Mucosa of gallbladder (tissue), 1 donor: Measurements from ENCODE around the gene NHP2. TPM values are rescaled to one million over a fixed set of nuclear protein-coding genes. Genes with fewer than 3 reads are reported as not detected.

ENCODE experiments used
- DNase-seq: peaks from one replicate; pipeline ENCODE4 v3.0.0-alpha.2; 2020; ENCODE audit warnings: low spot score
- total RNA-seq: library from RNA; stranded (reverse); gene quantifications from one replicate; pipeline ENCODE4 v1.2.1, GENCODE V29; 2021
- donor health status: DM: no; HTN: no; CAD: no.

NHP2 gene
- total RNA-seq, 1 donor from 2014 or later: 69.4 TPM

DNA sequence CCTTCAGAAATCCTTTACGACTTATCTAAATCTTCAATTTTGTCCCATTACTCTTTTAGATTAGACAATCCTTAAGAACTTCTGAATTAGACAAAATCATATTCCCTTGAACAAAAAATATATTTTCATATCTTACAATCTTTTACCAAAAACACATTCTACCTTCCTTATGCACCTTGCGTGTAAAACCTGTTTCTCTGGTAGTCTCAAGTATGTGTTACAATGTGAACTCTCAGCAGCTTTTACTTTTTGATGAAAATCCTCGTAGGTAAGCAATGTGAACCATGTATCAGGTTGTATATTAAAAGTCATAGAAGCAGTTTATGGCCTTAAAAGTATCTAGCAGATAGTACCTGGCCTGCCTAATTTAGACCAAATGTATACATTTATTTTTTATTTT, 20.8 kb upstream of the NHP2 start:
- DNase-seq: no peak

DNA sequence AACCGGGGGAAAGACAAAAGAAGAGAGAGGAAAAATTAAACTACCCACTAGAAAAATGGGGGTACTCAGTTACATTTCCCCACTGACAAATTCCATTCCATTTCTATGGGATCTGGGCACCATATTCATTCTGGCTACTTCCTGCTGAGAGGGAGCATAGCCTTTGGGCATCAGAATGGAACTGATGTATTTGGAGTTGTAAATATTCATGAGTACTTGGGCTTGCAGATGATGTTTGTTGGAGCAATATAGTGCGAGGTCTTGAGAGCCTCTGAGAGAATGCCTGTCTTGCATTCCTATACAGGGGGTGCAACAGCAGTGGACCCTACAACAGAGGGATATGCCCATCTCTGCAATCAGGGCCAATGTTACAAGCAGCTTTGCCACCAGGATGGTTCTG, 16.8 kb upstream of the NHP2 start:
- DNase-seq: no peak

DNA sequence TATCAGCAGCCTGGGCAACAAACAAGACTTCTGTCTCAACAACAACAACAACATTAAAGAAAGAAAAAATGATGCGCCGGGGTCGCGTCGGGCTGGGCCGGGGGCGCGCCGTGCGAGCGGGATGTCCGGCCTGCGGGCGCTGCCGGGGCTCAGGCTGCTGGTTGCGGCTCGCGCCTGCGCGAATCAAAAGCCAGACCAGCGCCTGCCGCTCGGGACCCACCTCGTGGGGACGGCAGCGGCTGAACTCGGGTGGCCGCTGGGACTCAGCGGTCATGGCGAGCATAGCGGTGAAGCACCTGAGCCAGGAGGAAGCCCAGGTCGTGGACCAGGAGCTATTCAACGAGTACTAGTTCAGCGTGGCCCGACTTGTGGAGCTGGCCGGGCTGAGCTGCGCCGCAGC, 11.9 kb upstream of the NHP2 start:
- DNase-seq: no peak

DNA sequence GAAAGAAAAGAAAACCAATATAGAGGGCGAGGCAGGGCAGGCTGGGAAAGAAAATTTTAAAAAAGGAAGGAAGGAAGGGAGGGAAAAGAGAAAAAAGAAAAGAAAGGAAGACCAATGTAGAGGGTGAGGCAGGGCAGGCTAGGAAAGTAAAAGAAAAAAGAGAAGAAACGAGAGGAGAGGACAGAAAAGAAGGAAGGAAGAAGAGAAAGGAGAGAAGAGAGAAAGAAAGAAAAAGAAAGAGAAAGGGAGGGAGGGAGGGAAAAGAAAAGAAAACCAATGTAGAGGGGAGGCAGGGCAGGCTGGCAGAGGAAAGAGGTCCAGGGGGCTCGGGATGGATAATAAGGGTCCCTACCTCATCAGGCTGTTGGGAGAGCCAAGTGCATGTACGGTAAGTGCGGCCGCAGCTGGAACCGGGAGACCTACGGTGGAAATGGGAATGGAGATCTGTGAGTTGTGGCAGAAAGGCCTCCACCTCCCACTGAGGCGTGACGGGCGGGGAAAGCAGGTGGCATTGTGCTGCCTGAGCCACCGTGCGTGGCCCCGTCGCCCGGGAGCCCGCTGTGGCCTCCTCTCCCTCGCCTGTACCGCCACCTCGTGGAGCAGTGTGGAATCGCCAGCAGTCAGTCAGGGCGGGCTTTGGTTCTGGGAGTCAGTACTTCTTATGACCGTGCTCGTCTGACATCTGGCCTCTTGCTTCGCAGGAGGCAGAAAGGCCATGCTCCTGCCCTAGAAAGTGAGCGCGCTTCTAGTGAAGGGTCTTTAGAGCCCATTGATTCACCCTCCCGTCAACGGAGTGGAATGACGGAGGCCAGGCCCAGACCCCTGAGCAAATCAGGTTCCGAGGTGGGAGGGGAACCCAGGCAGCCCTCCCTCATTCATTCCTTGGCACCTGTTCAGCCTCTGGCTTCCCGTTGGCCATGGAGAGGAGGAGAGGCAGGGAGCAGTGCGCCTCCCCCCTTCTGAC, 10.4 kb upstream of the NHP2 start:
- peak; percentile 77 for DNase-seq

DNA sequence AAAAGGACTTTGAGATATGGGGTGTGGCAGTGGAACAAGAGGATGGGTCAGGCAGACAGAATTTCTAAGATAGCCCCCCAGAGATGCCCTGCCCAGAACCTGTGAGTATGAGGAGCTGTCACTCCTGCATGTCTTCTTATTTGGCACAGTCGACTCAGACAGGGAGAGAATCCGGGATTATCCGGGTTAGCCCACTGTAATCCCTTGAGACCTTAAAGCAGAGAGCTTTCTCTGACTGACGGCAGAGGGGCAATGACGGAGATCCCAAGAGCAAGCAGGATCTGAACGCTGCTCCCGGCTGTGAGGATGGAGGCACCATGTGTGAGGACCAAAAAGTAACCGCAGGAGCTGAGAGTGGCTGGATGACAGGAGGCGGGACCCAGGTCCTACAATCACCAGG, 8.8 kb upstream of the NHP2 start:
- DNase-seq: no peak

DNA sequence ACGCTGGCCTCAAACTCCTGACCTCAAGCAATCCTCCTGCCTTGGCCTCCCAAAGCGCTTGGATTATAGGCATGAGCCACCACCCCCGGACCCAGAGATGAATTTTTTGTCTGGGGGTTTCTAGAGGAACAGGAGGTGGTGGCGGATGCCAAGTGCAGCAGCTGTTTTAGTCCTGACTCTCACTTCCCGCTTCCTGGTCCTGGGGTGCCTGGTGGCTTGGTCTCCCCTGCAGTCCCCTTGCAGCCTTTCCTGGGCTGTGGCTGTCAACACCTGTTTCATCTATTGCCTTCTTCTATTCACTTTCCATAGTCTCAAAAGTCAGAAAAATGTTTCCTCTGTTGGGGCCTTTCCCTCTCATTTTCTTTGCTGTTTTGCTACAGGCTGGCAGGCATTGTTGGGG, 6.5 kb upstream of the NHP2 start:
- no peak for DNase-seq

DNA sequence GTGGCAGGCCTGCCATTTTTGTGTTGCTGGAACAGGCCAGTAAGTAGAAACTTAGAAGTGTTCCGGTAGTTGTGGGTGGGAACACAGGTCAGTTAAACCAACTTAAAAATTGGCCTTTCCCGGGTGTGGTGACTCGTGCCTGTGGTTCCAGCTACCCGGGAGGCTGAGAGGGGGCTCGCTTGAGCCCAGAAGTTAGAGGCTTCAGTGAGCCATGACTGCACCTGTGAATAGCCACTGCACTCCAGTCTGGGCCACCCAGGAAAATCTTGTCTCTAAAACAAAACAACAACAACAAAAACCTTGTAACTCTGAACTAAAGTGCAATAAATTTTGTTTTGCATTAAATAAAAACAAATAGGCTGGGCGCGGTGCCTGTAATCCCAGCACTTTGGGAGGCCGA, 1.4 kb upstream of the NHP2 start:
- DNase-seq: no peak

DNA sequence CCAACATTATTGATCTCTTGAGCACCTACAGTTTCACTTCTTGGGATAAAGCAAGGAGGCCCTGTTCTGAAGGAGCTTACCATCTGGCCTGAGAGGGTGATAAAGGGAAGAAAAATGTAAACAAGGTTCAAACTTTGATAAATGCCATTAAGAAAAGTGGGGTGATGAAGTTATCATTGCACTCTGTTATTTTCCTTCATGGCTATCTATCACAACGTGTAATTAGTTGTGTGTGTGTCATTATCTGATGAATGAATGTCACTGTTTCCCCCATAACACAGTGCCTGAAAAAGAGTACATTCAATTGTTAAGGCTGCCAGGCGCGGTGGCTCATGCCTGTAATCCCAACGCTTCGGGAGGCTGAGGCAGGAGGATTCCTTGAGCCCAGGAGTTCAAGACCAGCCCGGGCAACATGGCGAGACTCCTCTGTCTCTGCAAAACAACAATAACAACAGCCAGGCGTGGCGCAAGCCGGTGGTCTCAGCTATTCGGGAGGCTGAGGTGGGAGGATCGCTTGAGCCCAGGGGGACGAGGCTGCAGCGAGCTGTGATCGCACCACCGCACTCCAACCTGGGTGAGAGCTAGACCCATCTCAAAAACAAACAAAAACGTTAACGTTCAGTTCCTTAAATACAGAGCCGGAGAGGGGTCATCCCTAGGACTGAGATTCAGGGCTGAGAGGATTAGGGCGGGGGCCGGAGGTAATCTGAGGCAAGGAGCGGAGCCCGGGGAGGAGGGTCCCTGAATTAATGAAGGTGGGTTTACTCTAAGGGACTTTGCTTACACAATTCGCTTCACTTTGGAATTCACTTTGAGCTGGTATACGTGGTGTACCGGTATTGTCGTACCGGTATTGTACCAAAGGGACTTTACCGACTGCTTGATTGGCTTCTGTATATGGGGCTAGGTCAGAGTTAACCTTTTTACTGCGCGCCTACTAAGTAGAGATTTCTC, 917 bp downstream of the NHP2 start:
- DNase-seq: no peak

DNA sequence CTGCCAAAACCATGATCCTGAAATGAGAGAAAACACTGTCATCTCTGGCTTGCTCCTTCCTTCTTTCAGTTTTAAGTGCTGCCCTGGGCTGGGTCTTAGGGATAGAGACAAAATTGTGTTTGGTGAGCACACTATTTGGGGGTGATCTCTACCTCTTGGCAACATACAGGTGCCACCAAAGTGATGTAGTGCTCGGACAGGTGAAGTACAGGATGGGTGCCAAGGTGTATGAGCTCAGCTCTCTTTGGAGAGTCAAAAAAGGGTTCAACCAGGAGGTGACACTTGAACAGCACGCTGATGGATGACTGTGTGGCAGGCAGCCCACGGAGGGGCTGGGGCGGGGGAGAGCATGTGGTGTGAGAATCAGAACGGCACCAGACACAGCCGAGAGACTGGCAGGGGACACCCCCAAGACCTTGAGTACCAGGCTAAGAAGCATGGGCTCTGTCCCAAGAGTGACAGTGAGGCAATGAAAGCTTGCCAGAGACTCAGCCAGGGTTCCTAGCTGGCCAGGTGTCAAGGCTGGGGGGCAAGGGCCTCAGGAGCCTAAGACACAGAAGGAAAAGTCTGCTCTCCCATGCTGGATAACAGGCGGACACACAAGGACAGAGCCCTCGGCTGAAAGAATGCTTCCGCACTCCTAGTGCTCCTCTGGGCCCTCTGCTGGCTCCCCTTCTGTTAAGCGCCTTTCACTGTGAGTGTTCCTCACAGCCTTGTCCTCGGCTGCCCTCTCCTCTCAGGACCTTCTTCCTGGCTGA, 2.5 kb downstream of the NHP2 start:
- DNase-seq: no peak

DNA sequence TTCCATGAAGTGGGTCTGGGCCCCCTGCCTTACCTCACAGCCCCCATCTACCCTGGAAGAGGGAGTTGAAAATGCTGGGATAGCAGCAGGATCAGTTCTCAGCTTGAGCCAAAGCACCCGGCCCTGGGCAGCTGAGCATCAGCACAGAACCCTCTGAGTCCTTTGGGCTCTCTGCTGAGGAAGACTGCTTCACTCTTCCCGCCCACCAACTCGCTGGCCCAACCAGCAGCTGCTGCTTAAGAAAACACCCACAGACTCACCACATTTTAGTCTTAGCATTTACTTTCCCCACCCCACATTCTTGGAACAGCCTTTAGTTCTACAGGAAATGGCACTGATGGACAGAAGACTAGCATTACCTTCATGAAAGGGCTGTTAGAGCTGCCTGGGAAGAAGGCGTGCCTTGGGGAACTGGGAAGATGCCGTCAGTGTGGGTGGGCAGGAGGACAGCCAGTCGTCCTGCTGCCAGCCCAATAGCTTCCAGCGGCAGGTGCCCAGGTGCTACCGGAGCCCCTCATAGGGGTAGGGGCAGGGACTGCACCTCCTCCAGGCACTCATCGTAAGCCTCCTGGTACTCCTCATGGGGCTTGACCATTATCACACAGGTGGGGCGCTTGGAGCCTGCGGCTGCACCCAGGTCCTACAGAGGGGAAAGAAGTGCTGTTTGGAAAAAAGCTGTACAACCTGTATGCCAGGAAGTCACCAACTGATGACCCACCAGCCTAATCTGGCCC, 4.3 kb downstream of the NHP2 start:
- DNase-seq: no peak

DNA sequence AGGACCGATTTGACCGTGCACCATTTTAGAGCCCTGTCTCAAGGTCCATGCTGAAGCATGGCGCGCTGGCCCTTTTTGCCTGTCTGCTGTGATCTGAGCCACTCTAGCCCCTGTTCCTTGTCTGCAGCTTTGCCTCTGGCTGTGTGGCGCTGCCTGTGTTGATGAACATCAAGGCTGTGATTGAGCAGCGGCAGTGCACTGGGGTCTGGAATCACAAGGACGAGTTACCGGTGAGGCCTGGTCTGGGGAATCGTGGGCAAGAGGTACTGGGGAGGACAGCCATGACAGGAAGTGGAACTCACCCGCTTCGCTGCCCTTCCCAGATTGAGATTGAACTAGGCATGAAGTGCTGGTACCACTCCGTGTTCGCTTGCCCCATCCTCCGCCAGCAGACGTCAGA, 6.3 kb downstream of the NHP2 start:
- DNase-seq: no peak

DNA sequence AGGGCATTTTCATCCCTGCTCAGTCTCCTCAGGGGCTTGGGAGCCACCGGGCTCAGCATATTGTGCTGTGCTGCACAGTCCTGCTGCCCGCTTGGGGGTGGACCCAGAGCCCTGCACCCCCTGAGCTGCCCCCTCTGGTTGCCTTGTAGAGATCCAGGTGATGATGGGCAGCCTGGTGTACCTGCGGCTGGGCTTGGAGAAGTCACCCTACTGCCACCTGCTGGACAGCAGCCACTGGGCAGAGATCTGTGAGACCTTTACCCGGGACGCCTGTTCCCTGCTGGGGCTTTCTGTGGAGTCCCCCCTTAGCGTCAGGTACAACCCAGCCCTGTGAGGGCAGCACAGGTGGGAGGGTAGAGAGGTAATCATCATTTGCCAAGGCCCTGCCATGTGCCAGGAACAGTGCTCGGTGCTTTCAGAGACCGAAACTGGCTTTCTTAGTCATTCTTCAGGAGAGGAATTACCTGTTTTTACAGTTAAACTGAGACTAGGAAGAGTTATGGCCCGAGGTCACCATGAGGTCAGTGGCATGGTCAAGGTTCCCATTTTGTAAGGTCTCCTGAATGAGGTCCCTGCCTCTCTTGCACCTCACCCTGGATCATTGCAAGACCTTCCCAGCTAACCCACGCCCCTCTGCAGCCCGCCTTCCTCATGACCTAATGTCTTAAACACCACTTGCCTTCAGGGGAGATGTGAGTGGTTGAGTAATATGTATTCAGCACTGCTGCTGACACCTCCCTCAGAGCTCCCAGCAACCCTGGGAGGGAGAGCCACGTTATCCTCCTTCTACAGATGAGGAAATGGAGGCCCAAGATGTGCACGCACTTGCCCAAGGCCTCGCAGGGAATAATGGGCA, 7.5 kb downstream of the NHP2 start:
- DNase-seq: peak; percentile 64

DNA sequence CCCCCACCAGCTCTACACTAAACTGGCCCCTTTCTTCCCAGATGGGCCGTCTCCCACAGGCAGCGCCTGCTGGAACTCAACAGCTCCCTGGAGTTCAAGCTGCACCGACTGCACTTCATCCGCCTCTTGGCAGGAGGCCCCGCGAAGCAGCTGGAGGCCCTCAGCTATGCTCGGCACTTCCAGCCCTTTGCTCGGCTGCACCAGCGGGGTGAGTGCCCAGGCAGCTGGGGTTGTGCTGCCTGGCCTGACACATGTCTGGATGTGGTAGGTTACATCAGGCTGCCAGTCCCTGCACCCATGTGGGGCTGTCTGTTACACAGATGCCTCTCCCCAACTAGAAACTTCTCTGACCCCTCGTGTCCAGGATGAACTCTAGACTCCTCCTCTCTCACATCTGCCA, 9.8 kb downstream of the NHP2 start:
- peak; percentile 73 for DNase-seq

DNA sequence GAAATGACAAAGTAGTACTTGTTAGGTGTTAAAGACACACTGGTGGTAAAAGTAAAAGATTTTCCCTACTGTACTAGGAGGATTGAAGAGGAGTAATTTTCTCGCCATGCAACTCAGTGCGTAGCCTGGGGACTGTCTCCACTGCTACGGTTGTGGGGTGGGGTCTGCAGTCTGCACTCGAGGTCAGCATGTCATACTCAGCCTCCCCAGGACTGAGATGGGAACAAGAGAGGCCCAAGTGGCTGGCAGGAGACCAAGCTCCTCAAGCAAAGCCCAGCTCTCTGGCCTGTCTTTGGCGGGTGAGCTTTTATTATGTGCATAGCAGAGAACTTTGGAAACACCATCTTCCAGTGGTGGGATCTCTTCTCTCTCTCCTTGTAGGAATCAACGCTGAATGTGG, 10.4 kb downstream of the NHP2 start:
- DNase-seq: no peak

DNA sequence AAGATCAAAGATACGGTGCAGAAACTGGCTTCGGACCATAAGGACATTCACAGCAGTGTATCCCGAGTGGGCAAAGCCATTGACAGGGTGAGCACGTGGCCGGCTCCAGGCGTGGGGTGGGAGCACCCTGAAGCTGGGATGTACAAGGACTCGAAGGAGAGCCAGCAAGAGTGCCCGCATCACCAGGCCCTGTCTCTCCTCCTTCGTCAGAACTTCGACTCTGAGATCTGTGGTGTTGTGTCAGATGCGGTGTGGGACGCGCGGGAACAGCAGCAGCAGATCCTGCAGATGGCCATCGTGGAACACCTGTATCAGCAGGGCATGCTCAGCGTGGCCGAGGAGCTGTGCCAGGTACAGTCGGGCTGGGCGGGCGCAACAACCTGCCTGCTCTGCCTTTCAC, 11.0 kb downstream of the NHP2 start:
- DNase-seq: no peak

DNA sequence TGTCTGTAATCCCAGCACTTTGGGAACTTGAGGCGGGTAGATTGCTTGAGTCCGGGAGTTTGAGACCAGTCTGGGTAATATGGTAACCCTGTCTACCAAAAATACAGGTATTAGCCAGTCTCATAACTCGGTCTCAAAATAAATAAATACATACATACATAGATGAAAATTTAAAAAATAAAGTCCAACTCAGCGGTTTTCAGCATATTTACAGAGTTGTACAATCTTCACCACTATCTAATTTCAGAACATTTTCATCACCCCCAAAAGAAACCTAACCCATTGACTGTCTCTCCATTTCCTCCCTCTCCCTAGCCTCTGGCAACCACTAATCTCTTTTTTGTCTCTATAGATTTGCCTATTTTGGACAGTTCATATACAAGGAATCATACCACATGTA, 12.1 kb downstream of the NHP2 start:
- DNase-seq: no peak

DNA sequence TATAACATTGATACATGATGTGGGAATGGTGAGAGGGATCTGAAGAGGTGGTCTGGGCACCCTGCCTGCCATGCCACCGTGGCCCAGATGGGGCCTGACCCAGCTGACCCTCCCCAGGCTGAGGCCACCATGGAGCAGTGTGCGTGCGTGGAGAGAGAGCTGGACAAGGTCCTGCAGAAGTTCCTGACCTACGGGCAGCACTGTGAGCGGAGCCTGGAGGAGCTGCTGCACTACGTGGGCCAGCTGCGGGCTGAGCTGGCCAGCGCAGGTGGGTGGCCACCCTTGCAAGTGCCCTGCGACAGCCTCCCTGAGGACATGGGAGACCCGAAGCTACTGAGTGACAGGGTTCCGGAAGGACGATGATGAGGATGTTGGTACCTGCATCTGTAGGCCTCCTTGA, 15.7 kb downstream of the NHP2 start:
- DNase-seq: no peak

DNA sequence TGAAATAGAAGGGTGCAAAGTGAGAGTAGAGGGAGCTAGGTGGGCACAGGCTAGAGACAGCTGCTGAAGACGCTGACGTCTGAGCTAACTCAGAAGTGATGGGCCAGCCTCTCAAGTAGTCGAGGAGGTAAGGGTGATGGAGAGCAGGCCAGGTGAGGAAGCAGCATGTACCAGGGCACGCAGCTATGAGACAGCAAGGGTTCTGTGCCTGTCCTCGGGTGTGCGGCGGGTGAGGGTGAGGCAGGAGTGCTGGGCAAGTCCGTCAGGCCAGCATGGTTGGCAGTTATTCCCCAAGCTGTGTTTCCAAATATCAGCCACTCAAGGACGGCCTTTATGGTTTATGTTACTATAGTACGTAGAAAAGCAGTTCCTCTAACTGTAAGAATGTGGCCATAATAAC, 16.7 kb downstream of the NHP2 start:
- DNase-seq: no peak

DNA sequence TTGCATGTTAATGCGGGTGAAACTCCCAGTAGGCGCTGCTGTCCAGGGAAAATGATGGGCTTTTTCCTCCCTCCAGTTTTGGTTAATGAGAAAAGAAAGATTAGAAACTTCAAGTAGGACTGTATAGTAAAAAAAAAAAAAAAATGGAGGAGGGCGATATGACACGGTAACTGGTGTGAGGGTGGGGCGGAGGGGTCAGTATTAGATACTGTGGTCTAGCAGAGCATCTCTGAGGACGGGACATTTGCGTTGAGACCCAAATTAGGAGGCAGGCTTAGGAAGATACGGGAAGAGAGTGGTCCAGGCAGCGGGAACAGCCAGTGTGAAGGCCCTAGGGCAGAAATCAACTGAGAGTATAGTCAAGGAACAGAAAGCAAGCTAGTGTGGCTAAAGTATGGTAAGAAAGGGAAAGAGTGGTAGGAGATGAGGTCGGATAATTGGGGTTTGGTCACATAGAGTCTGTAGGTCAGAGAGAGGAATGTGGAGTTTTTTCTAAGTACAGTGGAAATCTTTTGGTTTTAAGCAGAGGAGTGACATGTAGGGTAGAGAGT, 22.2 kb downstream of the NHP2 start:
- DNase-seq: no peak
